ENCODE results near the gene RAD21L1.

DNA sequence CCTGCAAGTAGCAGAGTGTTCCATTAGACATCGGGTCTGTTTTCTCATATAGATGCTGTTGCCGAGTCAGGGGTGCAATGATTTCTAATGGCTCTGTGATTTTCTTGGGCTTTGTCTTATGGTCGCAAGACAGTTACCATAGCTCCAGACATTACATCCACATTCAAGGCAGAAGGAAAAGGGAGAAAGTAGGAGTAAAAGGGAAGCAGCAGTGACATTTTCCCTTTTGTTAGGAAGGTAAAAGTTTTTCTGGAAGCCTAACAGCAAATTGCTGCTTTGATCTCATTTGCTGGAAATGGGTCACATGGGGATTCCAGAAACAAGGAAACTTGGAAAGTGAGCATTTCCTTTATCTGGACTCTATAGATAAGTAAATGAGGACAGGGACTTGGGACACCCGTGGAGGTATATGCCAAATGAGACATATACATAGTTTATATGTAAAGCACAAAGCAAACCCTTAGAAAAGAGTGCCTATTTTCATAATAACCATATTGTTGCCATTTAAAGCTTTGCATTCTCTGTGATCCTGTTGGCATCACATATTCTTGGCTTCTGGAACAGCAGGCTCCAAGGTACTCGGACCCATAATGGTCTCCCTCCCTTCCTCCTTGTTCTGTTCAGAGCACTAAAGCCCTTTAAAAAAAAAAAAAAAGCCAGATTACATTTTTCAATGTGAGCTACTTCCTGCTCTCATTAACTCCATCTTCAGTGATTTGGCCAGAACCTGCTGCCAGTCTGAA is 22.9 kb upstream of the RAD21L1 start, which contains the start of gene C20orf202:
- TF ChIP-seq, protein P1, sequence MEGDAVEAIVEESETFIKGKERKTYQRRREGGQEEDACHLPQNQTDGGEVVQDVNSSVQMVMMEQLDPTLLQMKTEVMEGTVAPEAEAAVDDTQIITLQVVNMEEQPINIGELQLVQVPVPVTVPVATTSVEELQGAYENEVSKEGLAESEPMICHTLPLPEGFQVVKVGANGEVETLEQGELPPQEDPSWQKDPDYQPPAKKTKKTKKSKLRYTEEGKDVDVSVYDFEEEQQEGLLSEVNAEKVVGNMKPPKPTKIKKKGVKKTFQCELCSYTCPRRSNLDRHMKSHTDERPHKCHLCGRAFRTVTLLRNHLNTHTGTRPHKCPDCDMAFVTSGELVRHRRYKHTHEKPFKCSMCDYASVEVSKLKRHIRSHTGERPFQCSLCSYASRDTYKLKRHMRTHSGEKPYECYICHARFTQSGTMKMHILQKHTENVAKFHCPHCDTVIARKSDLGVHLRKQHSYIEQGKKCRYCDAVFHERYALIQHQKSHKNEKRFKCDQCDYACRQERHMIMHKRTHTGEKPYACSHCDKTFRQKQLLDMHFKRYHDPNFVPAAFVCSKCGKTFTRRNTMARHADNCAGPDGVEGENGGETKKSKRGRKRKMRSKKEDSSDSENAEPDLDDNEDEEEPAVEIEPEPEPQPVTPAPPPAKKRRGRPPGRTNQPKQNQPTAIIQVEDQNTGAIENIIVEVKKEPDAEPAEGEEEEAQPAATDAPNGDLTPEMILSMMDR (IDR thresholded peaks at IDR 0.05): no peak
- TF ChIP-seq EZH2 (IDR thresholded peaks at IDR 0.05): no peak
- no peak for TF ChIP-seq EZH2phosphoT487 (IDR thresholded peaks at IDR 0.05)
